HG03159 (cell line): ENCODE measurements around the gene CD3D.
"Not testable (repeated sequence)": the region's sequence is repeated elsewhere in the genome, so short reads cannot be mapped to it uniquely, and the experiment has no call there.

Source experiments
- ATAC-seq: cut with Tn5 transposase; IDR thresholded peaks from one replicate; pipeline ENCODE4 v1.9.1; 2021; ENCODE audit warnings: mild to moderate bottlenecking, moderate library complexity; ENCODE audit not compliant: unreplicated experiment

CD3D gene

GRCh38 chr11:118339281-118339961 is 3.1 kb downstream of the CD3D start:
- no peak for ATAC-seq

GRCh38 chr11:118338637-118339061 is 3.9 kb downstream of the CD3D start:
- ATAC-seq, result no peak

GRCh38 chr11:118334745-118335144 is 7.8 kb downstream of the CD3D start:
- no peak for ATAC-seq

- ATAC-seq, result no peak
These were observed 13.8 kb downstream of the CD3D start for GRCh38 chr11:118328745-118329144.

- ATAC-seq, result no peak
These were observed 17.2 kb downstream of the CD3D start for GRCh38 chr11:118325283-118325682.

GRCh38 chr11:118322721-118323120 is 19.8 kb downstream of the CD3D start:
- no peak for ATAC-seq

- no peak for ATAC-seq
These were observed 21.0 kb downstream of the CD3D start for GRCh38 chr11:118321386-118322082.

GRCh38 chr11:118320515-118320914 is 22.0 kb downstream of the CD3D start:
- no peak for ATAC-seq

GRCh38 chr11:118319337-118319707 is 23.2 kb downstream of the CD3D start:
- no peak for ATAC-seq

GRCh38 chr11:118318581-118319336 is 23.7 kb downstream of the CD3D start:
- no peak for ATAC-seq

- no peak for ATAC-seq
These were observed 24.4 kb downstream of the CD3D start for GRCh38 chr11:118318124-118318523.

- no peak for ATAC-seq
These were observed 27.5 kb downstream of the CD3D start for GRCh38 chr11:118314988-118315411.

- no peak for ATAC-seq
These were observed 29.3 kb downstream of the CD3D start for GRCh38 chr11:118313242-118313641.

- no peak for ATAC-seq
These were observed 30.2 kb downstream of the CD3D start for GRCh38 chr11:118312328-118312727.

- no peak for ATAC-seq
These were observed 31.0 kb downstream of the CD3D start for GRCh38 chr11:118311518-118311917.

- no peak for ATAC-seq
These were observed 31.6 kb downstream of the CD3D start for GRCh38 chr11:118310781-118311485.

- ATAC-seq, result no peak
These were observed 32.2 kb downstream of the CD3D start for GRCh38 chr11:118310271-118310670.

- ATAC-seq, result not testable (repeated sequence)
These were observed 33.4 kb downstream of the CD3D start for GRCh38 chr11:118308995-118309528.

GRCh38 chr11:118306556-118306955 is 35.9 kb downstream of the CD3D start:
- ATAC-seq, result no peak

GRCh38 chr11:118305726-118306125 is 36.8 kb downstream of the CD3D start:
- no peak for ATAC-seq
